HG03060 (cell line): Measurements from ENCODE around the gene TAF10.

Experiments
- ATAC-seq: cut with Tn5 transposase; IDR thresholded peaks from one replicate; pipeline ENCODE4 v1.9.1; 2021; ENCODE audit warnings: low read depth, moderate number of reproducible peaks; ENCODE audit not compliant: unreplicated experiment

TAF10 gene

DNA sequence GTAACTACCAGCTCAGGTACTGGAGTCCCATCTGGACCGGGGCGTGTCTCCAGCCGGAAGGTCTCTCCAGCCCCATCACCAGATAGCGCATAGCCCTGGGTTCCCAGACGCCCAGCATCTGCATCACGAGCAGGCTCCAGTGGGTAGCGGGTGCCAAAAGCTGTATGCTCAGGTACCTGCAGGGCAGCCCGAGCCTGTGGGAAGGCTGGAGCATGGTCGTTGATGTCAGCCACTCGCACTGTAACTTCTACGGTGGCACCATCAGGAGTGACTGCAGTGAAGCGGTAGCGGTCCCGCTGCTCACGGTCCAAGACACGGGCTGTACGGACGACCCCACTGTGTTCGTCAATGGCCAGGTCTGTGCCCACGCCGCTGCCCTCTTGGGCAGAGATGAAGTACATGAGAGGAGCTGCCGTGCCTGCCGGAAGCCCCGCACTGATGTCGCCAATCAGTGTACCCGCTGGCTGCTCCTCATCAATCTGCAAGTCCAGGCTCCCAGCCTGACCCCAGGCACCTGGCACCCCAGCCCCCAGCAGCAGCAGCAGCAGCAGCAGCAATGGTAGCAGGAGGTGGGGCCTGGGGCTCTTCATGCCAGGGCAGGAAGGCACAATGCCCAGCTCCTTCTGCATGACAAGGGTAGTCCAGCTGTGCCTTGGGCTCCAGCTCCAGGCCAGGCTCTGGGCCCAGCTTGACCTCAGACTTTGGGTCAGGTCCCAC, 29.1 kb upstream of the TAF10 start:
- no peak for ATAC-seq

DNA sequence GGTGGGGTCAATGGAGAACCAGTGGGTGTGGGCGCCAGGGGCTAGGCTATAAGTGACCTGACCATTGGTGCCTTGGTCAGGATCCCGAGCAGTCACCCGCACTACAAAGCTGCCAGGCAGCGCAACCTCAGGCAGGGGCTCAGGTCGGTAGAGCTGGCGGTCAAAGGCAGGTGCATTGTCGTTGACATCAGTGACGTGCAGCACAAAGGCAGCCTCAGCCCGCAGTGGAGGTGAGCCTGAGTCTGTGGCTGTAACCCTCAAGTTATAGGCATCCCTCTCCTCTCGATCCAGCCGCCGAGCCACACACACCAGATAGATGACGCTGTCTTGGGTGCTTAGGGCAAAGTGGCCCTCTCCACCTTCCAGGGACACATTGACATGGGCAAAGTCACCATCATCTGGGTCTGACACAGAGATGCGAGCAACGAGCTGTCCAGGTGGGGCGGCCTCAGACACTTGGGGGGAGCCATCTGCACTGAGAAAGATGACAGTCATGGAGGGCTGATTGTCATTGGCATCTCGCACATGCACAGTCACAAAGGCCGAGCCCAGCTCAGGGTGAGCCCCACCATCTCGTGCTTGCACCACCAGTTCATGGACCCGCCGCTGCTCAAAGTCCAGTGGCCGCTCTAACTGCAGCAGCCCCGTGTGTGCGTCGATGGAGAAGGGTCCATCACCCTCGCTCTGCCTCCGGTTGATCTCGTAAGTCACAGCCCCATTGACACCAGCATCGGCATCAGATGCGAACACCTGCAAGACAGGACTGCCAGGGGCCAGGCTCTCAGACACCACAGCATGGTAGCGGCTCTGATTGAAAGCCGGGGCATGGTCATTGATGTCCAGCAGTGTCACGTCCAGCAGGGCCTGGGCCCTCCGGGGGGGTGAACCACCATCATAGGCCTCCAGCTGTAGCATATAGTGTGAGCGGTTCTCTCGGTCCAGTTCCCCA, 28.3 kb upstream of the TAF10 start:
- no peak for ATAC-seq

DNA sequence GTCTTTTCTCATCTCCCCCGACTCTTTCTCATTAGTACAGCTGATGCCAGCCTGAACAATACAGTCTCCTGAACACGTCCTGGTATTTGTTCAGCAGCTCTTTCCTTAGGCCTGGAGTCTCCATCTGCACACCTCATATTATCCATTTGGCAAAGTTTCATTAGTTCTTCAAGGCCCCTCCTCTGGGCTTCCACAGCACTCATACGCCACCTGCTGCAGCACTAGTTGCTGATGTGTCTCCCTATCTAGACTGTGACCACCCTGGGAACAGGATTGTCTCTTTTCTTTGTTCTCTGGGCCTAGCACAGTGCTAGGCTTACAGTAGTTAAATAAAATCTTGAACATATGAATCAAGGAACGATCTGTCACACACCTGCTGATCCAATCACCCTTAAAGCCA, 26.4 kb upstream of the TAF10 start:
- no peak for ATAC-seq

DNA sequence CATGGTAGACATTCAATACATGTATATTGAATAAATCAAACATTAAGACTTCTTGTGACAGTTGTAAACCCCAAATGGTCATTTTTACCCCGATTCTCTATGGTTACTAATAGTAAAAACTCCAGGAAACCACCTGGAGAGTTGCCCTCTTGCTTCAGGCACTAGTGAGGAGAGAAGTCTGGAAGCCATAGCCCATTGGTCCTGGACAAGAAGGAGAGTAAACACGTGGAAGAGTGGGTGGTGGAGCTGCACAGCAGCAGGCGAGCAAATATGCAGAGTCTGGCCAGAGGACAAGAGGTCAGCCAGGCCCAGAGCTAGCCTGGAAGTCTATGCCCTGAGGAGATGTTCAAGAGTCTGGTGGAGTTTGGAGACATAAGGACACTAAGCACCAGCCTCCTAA, 25.9 kb upstream of the TAF10 start:
- ATAC-seq: no peak

DNA sequence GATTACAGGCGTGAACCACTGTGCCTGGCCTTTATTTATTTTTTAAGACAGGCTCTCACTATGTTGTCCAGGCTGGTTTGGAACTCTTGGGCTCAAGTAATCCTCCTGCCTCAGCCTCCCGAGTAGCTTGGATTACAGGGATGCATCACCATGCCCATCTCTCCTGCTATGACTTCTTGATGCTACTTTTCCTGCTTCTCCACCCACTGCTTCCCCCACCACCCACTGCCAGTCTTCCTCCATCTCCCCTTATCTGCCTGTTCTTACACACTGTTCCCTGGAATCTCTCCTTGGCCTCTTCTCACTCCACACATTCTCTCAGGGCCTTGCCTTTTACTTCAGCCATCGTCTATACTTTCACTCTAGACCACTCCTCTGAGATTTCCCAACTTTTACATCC, 24.5 kb upstream of the TAF10 start:
- ATAC-seq: no peak

DNA sequence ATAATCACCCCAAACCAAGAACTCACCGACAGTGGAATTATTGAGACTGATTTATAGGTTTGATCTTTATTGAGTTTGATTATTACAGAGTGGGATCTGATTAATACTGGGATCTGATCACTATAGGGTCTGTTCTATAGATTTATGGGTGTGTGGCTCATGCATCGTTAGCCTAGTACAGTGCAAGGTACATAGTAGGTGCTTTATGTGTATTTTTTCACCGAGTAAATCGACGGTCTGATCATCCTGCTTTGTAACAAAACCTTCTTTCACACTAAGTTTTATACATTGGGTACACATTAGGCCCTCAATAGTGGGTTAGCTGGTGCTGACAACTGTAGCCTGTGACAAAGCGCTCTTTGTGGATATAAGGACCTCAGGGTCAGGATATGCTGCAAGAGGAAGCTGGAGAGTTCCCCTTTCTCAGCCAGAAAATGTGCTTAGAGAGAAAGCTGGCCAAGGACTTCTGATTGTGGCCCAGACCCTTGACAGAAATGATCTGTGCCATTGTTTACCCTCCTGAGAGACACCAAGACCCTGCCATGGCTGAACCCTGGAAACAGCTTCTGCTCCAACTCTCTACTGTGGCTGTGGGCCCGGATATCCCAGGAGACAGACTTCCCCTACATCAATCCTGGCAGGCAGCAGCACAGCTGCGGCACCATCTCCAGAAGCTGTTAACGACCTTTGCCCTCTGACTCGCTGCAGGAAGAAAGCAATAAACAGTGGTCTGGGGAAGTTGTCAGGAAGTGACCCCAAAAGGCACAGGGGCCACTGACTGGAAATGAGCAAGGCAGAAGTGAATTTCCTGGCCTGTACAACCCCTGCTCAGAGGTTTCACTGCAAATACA, 23.3 kb upstream of the TAF10 start:
- no peak for ATAC-seq

DNA sequence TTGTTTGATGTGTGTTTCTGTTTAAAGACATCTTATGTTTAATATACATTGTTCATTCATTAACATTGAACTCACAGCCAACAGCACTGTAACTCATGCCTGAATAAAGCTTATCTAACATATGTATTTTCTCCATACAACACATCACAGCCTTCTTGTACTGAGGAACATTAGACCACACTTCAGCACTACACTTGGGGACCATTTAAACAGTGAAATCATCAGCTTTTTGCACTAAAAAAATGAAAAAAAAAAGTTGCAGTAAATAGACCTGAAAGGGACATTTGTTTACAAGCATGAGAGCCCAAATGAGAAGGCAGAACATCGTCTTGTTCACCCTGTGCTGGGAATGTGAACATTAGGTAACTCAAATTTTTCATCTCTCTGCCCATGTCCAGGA, 22.5 kb upstream of the TAF10 start:
- no peak for ATAC-seq

DNA sequence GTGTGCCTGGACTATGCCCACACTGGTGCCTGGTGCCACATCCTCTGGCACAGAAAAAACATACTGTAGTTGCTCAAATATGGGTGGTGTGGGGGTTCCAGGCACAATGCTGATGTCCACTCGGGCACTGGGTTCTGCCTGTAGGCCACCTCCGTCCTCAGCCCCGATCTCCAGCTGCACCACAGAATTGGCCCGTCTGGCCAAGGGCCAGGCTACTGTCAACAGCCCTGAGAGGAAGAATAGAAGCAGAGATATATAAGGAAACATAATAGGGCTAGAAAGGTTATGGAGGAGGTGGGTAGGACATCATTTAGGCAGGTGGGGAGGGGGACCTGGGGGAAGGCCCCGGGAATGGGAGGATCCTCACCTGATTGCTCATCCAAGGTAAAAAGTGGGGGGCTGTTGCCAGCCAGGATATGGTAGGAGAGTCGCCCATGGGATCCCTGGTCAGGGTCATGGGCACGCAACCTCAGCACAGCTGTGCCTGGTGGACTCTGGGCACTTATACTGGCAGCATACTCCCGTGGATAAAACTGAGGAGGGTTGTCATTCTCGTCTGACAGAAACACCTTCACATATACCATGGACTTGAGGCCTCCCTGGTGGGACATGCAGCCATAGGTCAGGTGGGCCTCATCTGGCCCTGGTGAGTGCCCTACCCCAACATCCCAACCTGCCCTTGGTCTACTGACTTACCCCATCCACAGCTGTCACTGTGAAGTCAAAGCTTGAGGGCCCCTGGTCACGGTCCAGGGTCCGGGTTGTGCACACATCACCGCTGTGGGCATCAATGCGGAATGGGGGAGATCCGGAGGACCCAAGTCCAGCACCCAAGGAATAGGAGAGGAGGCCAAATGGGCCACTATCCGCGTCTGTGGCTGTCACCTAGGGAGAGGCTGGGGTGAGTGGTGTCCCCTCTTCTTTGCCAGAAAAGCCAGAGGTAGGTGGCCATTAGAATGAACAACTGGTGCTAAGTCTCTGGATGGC, 21.7 kb upstream of the TAF10 start:
- no peak for ATAC-seq

DNA sequence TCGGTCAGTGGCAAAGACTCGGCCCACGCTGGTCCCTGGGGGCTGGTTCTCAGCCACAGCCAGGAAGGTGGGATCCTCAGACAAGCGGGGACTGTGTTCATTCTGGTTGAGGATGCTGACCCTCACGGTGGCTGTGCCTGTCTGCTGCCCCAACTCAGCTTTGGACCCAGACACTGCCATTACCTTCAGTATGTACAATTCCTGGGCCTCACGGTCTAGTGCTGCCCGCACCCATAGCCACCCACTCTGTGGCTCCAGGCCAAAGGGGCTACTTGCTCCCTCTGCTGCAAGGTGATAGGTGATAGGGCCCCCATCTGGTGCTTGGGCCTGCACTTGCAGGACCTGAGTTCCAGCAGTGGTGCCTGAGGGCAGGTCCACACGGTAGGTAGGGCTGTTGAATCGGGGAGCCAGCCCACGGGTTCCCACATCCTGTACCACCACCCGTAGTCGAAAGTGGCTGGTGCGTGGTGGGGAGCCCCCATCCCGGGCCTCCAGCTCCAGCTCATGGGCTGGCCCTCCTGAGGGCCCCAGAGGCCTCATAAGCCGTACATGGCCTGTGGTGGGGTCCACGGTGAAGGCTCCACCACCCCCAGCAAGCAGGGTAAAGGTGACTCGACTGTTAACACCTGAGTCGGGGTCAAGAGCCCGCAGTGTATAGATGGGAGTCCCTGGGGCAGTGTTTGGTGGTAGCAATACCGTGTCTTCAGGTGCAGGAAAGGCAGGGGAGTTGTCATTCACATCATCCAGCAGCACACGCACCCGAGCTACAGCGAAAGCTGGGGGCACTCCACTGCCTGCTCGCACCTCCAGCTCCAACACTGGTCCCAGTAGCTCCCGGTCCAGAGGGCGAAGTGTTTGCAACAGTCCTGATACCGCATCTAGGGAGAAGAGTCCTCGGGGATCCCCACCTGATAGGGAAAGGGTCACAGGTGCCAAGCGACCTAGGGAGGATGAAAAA, 20.4 kb upstream of the TAF10 start:
- ATAC-seq: no peak

DNA sequence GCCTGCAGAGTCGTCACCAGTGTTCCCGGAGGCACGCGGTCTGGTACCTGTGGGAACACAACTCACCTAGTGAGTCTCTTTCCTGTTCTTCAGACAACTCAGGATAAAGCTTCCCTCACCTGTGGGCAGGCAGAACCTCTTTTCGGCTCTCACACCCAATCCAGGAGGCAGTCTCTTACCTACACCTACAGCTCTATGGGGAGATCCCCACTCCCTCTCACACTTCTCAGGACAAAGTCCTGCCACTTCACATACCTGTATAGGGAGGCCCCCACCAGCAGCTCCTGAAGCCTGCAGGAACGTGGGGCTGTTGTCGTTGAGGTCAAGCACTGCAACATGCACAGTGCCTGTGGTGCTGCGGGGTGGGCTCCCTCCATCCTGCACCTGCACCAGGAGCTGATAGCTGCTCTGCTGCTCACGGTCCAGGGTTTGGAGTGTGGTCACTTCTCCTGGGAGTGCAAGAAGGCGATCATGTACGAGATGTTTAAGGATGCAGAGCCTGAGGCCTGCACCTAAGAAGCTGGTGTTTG, 19.4 kb upstream of the TAF10 start:
- ATAC-seq: no peak

DNA sequence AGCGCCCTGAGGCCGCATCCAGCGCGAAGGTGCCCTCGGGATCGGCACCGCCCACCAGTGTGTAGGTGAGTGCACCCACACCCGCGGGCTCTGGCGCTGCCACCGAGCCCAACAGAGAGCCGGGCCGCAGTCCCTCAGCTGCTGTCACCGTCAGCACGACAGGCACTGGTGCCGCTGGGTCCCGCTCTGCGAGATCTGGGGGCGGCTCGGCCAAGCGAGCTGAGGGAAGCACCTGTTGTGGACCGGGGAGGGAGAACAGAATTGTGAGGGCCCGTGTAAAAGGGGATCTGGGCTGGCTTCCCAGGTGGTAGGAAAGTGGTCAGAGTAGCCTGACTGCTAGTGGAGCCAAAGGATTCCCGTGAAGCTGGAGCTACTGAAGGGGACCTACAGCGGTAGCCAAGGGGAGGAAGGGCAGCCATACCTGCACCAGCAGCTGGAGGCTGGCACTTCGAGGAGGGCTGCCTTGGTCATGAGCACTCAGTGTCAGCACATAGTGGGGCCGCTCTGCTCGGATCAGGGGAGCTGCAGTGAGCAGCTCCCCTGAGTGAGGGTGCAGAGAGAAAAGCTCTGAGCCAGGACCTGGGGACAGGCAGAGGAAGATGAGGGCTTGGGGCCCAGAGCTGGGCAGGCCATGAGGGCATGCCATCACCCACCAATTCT, 18.7 kb upstream of the TAF10 start:
- no peak for ATAC-seq

DNA sequence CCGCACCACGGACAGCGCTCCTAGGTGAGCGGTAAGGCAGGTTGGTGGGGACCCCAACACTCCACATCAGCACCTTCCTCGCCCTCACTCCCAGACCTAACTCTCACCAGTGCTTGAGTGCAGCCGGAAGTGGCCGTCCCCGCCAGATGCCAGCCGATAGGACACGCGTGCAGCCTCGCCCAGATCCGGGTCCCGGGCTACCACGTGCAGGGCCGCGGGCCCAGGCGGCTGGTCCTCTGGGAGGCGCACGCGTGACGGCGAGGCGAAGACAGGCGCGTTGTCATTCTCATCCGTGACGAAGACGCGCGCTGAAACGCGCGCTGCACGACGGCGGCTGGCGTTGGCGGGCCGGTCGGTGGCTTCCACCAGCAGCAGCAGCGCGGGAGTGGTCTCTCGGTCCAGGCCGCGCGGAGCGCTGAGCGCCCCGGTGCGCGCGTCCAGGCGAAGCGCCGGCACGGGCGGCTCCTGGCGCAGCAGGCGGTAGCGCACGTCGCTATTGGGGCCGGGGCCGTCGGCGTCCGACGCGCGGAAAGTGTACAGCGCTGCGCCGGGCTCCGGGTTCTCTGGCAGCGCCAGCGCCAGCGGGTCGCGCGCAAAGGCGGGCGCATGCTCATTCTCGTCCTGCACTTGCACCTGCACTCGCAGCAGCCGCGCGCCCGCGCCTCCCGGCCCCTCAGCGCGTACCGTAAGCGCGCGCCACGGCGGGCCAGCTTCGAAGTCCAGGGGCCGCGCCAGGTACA, 18.0 kb upstream of the TAF10 start:
- no peak for ATAC-seq

DNA sequence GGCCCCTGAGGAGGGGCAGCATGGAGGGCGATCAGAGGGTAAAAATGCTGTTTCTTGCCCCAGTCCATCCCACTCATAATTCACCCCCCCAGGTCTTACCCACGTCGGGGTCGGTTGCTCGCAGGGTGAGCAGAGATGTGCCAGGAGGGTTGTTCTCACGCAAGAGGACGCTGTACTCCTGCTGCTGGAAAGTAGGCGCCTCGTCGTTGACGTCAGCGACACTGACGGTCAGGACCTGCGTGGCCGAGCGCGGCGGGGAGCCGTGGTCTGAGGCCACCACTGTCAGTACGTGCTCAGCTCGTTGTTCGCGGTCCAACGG, 17.5 kb upstream of the TAF10 start:
- no peak for ATAC-seq

DNA sequence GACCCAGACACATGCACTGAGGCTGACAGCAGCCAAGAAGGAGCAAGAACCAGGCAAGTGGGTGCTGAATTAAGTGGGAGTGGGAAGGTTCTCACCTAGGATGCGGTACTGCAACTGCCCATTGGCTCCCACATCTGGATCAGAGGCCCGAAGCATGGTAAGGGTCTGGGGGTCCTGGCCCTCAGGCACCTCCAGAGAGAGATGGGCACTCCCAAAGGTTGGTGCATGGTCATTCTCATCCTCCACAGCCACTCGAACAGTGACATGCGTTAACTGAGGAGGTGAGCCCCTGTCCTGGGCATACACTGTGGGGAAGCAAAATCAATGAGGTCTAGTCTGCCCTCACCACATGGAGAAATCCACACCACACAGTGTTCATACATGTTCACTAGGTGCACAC, 16.5 kb upstream of the TAF10 start:
- ATAC-seq: no peak

DNA sequence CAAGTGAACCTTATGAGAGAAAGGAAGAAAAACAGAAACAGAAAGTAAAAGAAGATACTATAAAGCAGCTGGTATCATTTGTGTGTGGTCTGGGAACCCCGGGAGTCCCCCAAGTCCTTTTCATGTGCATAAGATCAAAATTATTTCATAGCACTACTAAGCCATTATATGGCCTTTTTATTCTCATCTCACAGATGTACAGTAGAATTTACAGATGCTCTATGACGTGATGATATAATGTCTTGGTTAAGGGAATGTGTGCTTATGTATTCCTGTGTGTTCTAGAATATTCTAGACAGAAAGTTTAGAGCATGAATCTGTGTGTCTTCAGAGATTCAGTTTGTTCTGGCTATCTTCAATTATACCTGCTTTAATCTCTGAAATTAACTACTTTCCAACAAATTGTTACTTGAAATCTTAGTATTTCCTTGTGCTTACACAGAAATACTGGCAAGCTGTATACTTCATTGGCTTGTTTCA, 15.8 kb upstream of the TAF10 start:
- no peak for ATAC-seq

DNA sequence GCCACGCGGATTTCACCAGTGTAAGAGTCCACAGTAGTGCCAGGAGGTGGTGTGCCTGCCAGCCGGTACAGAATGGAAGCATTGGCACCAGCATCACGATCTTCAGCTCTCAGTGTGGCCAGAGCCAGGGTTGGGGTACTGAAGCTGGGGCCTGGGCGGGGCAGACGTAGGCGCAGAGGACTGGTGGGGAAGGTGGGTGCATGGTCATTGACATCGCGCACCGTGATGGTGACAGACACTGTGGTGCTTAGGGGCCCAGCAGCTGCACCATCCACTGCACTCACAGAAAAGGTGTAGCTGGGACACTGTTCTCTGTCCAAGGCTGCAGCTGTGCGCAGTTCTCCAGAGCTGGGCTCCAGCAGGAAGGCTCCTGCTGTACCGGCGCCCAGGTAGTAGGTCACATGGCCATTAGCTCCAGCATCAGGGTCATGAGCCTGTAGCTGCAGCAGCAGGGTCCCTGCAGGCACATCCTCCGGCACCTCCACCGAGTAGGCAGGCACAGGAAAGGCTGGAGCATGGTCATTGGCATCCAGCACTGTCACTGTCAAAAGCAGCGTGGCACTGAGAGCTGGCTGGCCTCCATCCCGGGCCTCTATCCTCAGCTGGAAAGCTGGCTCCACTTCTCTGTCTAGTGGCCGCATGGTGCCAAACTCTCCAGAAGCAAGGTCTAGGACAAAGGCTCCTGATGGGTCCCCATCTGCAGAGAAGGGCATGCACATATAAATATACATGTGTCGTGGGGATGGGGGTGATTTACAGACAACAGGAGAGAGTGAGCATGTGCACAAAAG, 15.2 kb upstream of the TAF10 start:
- no peak for ATAC-seq
